Pons (tissue), 1 donor: ENCODE results near the gene NOTUM.
"Not testable (repeated sequence)": the region's sequence is repeated elsewhere in the genome, so short reads cannot be mapped to it uniquely, and the experiment has no call there.

Source experiments
- DNase-seq: peaks from one replicate; pipeline ENCODE4 v3.0.0-alpha.2; 2016; ENCODE audit warnings: low spot score

NOTUM gene

DNA sequence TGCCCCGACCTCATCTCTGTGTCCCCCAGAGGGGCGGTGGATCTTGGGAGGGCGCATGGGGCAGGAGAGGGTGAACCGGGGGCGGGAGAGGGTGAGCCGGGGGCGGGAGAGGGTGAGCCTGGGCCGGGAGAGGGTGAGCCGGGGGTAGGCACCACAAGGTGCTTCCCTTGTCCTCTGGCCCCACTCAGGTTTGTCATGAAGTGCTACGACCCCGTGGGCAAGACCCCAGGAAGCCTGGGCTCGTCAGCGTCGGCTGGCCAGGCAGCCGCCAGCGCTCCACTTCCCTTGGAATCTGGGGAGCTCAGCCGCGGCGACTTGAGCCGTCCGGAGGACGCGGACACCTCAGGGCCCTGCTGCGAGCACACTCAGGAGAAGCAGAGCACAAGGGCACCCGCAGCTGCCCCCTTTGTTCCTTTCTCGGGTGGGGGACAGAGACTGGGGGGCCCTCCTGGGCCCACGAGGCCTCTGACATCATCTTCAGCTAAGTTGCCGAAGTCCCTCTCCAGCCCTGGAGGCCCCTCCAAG lies 35.3 kb upstream of the NOTUM start:
- DNase-seq, result no peak

DNA sequence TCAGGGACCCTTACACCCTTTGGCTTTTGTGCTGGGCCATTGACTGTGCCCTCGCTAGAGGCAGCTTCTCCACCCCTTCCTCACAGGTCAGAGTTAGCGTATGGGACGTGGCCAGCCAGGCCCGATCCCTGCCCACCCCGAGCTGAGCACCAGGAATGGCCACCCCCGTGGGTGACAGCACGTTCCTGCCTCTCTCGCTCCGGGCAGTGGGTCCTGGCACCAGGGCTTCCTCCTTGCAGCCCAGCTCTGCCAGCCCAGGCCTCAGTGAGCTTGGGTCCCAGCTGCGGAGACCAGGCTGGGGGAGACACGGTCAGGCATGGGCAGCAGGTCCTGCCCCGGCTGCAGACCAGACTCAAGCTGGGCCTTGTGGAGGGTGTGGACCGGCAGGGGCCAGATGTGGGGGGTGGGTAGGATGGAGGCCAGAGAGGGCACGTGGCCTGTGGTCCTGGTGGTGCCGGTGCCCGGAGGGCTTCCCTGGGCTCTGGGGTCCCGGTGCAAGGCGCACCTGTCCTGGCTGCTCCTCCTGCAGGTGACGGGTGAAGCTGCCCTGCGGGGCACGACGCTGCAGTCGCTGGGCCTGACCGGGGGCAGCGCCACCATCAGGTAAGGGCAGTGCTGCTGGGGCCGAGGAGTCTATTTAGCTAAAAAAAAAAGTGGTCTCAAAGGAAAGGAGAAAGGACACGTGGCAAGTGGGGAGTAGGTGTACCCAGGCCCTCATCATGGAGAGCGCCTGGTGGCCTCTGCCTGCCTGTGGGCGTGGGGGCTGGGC lies 34.7 kb upstream of the NOTUM start:
- no peak for DNase-seq

DNA sequence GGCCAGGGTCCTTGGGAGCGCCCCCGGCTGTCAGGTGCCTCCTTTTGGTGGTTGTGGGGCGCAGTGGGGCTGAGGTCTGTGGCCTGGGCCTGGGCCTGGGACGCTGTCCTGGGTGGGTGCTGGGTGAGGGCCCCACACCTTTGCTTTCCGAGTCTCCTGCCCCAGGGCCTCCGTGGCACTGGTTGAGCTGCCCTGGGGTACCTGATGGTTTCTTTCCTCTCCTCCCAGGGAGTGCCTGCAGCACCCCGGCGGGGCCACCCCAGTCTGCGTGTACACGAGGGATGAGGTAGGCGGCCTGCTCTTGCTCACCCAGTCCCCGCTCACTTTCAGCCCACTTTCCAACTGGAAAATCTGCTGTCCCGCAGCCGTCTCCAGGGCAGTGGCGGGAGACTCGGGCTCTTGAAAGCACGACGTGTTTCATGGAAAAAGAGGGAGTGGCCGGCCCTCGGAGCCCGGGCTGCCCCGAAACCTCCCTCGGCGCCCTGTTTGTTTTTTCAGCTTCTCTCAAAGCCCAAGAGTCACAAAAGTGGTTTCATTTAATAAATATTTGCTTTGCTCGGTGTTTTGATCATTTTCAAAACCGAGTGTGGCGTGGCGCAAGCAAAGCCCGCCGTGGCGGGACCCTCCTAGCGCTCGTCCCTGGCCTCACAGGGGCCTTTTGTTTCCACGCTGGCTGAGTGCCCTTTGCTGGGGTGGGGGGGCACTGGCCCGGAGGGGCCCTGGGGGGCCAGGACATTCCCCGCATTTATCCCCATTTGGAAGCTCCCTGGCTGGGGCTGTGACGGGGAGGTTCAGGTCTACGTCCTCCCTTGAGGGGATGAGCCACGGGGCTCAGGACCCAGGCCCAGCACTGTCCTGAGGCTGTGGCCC lies 33.8 kb upstream of the NOTUM start:
- DNase-seq, result no peak

DNA sequence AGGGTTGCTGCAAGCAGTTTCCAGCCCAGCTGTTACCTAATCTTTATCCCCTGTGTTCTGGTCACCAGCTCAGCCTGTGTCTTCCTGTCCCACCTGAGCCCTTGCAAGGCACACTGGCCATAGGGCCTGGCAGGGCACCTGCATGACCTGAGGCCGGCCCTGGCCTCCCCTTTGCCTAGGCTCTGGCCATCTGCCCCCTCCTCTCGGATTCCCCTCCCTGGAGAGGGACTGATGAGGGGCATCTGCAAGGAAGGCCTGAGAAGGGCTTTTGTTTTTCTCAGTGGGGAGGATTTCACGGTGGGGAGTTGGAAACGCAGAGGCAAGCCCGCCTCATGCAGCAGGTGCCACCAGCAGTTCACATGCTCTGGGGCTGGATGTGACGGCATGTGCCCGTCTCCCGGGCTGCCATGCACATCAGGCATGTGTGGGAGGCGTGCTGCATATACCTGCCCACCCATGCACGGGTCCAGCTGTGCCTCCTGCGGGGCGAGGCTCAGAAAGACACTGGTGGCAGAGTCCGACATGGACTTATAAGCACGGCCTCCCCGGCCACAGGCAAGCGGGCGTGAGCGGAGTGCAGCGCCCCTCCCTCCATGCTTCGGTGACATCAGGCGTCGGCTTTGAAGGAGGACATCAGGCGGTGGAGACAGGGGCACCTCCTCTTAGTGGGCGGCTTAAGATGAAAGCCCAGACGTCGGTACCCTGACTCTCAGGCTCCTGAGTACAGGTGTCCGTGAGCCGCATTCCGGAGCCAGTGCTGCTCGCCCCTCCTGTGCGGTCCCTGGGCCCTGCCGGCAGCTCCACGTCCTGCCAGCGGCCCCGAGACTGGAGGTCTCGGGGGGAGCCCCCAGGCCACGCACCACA lies 33.0 kb upstream of the NOTUM start:
- no peak for DNase-seq

DNA sequence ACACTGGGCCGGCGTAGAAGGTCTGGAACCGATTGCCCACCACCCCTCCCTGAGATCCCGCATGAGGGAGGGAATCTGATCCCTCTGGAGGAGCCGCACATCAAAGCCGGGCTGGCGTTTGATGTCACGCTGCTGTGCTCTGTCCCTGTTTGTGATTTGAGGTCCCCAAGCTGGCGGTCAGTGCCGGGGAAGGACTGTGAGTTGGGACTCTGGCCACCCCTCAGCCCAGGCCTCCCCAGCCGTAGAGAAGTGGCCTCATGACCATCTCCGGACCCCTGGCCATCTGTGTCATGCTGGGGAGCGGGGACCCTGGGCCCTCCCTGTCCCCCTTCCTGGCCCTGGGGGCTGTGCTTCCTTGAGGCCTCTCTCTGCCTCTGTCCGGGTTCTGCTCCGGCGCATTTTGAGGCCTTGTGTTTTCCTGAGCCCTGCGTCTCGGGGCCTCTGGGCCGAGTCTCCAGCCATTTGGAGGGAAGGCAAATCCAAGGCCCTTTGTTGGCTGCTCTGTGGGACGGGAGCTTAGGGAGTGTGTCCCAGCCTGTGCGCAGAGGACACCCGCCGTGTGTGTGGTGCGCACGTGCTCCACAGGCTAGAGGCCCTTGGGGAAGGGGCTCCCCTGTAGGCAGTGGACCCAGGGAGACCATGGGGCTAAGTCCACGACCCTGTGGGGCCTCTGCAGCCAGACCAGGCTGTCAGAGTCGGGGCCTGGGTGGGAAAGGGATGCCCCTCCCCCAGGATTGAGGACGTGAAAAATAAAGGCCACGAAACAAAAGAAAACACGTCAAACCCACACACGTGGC lies 31.5 kb upstream of the NOTUM start:
- DNase-seq, result no peak

DNA sequence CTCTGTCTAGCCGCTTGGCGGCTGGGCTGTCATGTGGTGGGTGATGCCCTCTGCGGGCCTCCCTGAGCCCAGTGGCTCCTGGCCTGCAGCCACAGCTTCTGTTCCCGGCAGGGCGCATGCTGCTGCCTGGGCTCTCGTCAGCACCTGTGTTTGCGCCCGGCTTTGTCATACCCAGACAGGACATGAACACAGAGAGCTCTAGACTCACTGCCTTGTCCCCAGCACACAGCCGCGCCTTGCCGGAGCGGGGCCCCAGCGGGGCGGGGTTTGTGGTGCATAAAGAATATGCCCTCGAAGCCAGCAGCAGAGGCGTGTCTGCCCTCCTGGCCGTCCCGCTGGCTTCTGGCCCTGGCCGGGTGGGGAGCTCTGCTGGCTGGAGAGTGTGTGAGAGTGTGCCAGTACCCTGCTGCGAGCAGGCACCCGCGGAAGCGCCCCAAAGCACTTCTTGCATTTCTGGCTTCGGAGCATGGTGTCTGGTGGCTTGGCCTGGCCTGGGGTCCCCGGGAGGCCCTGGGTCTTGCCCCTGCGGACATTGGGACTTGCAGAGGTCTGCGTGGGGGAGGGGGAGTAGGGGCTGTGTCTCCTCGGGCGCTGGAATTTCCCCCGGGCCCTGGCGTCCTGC lies 30.8 kb upstream of the NOTUM start:
- DNase-seq, result peak; percentile 48

DNA sequence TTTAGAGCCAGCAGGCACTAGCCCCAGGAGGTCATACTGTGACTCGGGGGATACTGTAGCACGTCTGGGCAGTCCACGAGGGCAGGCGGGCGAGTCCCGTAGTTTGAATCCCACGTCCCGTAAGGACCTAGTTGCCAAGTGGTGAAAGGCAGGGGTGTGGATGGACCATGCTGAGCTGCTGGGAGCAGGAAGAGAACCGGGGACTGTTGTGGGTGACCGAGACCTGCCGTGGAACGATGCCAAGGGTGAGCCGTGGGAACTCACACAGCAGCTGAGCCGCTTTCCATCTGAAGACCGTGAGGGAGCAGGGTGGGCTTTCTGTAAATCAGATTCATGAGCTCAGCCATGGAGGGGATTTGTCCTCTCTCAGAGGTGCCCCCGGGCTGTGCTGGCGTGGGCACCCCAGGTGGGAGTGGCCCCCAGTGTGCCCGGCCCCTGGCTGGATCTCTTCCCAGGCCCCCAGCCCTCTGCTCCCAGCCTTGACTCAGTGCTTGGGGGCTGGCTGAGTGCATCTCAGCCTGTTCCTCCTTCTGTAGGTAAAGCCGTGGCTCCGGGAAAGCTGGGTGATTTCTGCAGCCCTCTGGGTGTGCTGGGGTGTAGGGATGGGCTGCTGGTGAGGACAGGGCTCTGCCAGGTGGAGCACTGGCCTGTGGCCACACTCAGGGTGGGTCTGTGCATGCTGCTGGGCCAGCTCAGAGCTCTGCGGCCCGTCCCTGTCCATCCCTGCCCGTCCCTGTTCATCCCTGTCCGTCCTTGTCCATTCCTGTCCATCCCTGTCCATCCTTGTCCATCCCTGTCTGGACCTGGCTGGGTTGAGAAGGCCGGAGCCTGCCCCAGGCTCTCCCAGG lies 30.1 kb upstream of the NOTUM start:
- DNase-seq, result no peak

DNA sequence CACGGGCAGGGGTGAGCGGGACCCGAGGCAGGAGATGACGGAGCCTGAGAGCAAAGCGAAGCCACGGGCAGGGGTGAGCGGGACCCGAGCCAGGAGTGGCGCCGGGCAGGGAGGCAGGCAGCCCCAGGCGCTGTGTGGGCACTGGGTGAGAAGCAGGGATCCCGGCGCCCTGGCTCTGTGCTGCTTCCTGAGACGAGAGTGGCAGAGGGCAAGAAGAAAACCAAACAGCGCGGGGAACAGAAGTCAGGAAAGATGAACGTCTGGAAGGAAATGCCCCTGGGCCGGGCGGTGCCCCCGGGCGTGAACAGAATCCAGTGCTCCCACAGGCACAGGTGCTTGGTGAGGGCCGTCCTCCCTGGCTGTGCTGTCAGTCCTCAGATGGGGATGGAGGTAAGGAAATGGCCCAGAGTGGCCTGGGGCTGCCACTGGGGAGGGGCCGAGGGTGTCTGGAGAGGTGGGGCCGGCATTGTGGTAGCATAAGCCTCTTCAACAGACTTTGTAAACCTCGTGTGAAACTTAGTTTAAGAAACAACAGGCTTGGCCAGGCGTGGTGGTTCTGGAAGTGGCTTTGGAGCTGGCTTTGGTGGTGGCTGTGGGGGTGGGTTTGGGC lies 26.3 kb upstream of the NOTUM start:
- no peak for DNase-seq

DNA sequence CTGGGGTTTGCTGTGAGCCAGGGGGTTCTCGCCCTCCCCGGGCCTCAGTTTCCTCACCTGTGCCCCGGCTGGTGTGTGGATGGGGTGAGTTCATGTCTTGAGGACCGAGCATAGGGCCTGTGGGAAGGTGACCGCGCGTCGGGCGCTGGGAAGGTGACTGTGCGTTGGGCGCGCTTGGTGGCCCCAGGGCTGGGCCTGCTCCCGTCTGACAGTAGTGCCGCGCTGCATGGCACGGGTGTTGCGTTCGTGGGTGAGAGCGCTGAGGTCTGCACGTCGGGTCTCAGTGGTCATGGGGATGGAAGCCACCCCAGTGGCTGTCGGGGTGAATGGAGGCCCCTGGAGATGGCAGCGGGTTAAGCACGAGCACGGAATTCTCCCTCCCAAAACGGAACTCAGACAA lies 25.6 kb upstream of the NOTUM start:
- DNase-seq, result no peak

DNA sequence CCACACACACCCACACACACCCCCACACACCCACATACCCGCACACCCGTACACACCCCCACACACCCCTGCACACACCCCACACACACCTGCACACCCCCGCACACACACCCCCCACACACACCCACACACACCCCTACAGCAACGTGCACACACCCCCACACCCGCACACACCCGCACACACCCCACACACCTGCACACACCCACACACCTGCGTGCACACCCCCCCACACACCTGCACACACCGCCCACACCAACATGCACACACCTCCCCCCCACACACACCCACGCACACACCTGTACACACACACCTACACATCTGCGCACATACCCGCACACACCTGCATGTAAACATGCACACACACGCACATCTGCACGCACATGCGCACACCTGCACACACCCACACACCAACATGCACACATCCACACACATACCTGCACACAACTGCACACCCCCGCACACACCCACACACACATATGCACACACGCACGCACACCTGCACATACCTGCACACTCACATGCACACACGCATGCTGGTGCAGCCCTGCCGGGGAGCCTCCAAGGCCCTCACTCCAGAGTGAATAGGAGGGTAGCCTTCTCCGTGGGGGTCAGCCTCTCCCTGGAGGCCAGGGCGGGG lies 23.9 kb upstream of the NOTUM start:
- DNase-seq, result no peak

DNA sequence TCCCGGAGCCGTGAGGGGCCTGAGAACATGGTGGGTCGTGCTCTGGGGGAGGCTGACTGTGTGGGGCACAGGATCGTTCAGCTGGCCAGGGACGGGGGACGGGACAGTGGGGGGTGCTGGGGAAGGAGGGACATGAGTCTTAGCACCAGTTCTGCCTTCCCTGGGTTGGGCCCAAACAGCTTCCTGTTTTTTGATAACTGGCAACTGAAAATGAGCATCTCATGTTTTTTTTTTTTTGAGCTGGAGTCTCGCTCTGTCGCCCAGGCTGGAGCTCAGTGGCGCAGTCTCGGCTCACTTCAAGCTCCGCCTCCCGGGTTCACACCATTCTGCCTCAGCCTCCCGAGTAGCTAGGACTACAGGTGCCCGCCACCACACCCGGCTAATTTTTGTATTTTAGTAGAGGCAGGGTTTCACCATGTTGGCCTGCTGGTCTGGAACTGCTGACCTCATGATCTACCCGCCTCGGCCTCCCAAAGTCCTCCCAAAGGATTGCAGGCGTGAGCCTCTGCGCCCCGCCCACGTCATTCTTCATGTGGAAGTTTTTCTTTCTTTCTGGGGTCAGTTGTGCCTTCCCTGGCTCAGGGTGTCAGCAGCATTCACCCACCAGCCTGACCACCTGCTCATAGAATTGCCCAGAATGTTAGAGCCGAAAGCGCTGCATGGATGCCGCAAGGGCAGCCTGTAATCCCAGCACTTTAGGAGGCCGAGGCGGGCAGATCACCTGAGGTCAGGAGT lies 22.8 kb upstream of the NOTUM start:
- DNase-seq, result no peak

DNA sequence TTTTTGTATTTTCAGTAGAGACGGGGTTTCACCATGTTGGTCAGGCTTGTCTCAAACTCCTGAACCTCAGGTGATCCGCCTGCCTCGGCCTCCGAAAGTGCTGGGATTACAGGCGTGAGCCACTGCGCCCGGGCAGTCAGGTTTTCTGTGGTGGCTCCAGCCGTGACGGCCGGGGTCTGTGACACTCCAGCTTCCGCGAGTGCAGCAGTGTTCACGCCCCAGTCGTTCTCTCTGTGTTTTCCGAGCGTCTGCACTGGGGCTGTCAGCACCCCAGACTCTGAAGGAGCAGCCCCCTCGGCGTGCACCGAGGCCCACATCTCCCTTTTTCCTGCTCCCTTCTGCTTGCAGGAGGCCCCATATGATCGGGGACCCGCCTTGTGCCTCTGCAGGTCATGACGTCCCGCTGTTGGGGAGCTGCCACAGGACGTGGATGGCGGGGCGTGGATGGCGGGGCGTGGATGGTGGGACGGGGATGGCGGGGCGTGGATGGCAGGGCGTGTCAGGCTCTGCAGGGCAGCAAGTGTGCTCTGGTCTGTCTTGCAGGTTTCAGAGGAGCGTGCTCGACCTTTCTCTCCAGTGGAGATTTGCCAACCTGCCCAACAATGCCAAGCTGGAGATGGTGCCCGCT lies 22.1 kb upstream of the NOTUM start:
- no peak for DNase-seq

DNA sequence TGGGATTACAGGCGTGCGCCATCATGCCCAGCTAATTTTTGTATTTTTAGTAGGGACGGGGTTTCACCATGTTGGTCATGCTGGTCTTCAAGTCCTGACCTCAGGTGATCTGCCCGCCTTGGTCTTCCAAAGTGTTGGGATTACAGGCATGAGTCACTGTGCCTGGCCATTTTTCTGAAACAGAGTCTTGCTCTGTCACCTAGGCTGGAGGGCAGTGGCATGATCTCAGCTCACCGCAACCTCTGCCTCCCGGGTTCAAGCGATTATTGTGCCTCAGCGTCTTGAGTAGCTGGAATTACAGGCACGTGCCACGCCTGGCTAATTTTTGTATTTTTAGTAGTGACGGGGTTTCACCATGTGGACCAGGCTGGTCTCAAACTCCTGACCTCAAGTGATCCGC lies 20.5 kb upstream of the NOTUM start:
- DNase-seq, result not testable (repeated sequence)

DNA sequence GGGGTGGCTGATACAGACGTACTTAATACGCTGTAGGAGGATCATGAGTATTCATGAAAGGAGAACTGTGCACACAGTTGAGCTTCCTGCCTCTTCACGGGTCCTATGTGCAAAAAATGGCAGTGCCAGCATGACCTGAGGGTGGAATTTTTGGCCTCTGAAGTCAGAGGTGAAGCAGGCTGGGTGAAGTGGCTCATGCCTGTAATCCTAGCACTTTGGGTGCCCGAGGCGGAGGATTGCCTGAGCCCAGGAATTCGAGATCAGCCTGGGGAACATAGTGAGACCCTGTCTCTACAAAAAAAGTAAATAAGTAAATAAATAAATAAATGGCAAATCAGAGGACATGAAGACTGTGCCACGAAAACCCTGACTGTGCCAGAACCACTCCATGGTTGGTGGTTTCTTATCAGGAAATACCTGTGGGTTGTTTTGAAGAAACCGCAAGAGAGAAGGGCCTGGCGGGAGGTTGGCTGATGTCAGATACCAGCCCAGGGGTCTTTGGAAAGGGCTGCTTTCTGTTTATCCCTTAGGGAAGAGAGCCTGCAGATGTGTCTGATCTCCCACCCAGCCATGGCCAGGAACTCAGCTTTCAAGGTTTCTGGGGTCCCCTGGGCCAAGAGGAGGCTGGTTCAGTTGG lies 19.8 kb upstream of the NOTUM start:
- no peak for DNase-seq

DNA sequence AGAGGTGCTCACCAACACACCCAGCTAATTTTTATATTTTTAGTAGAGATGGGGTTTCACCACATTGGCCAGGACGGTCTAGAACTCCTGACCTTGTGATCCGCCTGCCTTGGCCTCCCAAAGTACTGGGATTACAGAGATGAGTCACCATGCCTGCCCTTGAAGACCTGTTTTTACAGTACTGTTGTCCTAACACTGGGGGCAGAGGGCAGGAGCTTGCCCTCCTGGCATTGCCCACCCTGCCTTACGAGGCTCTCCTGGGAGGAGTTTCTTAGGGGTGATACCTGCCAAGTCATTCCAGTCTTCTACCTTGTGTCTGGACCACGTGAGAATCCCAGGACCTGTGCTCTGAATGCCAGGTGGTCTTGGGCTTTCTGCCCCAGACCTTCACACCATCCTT lies 19.1 kb upstream of the NOTUM start:
- no peak for DNase-seq

DNA sequence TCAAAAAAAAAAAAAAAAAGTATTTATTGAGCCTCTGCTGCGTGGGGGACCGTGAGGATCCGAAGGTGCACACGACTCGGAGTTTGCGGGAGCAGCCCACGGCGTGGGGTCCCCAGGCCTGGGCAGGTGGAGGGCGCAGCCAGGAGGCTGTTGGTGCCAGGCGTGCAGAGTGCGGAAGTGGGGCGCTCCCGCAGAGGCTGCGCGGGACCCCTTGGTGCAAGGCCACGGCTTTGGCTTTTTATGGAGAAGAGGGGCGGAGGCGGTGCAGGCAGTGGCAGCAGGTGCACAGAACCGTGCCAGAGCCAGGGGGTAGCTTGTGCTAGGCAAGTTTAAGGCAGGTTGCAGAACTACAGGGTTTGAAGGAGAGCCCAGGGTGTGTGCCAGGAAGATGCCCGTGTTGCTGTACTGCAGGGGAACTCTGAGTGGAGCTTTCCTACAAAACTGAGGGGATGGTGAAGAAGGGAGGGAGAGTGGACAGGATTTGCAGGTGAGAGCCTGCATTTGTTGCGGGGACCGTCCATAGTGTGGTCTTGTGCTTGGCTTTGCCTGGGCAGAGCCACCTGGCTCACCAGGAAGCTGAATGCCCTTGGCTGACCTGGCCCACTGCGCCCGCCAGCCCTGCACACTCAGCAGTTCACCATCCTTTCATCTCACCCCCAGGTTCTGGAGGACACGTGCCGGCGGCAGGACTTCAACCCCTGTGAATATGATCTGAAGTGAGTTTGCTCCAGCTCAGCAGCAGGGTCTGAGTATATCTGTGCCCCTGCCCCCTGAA lies 17.7 kb upstream of the NOTUM start:
- DNase-seq, result no peak
